Sigmoid colon (tissue), 7 donors: Measurements from ENCODE around the gene METTL22. TPM values are rescaled to one million over a fixed set of nuclear protein-coding genes. Genes with fewer than 3 reads are reported as not detected.

Experiments used
- DNase-seq: peaks from one replicate; pipeline ENCODE4 v3.0.0-alpha.2; 2019
- H3K27ac ChIP-seq, 4 donors: fragments of 200-600 bp; sonication (generic); one replicate each; pipeline ENCODE4 v1.5.1; 2016 to 2019; ENCODE audit warnings: mild to moderate bottlenecking in 1 of 4
- H3K27me3 ChIP-seq, 3 donors: fragments of 200-600 bp; sonication (generic); one replicate each; pipeline ENCODE4 v1.5.1; 2019; ENCODE audit warnings: mild to moderate bottlenecking in 1 of 3
- H3K36me3 ChIP-seq, 4 donors: fragments of 200-600 bp; sonication (generic); one replicate each; pipeline ENCODE4 v1.5.1; 2016 to 2019
- H3K4me1 ChIP-seq, 4 donors: fragments of 200-600 bp; sonication (generic); one replicate each; pipeline ENCODE4 v1.5.1; 2017 to 2019
- H3K4me3 ChIP-seq, 4 donors: fragments of 200-600 bp; sonication (generic); one replicate each; pipeline ENCODE4 v1.5.1; 2017 to 2019; ENCODE audit warnings: mild to moderate bottlenecking in 2 of 4, moderate library complexity in 1 of 4
- H3K9me3 ChIP-seq, 4 donors: fragments of 200-600 bp in 3 of 4; sonication (generic) in 3 of 4; one replicate each; pipeline versions ENCODE4 v1.5.1 to v1.6.1; 2013 to 2019
- EP300 ChIP-seq, 4 donors: sonication (generic); formaldehyde crosslinking; IDR thresholded peaks; one replicate each; pipeline ENCODE4 v1.6.1; 2017; ENCODE audit warnings: antibody characterized with exemption in 4 of 4
- POLR2A ChIP-seq, 2 donors: fragments of 450-650 bp; IDR thresholded peaks; one replicate each; pipeline ENCODE4 v1.6.1; 2016; ENCODE audit warnings: antibody characterized with exemption in 2 of 2, mild to moderate bottlenecking in 2 of 2, moderate library complexity in 2 of 2
- POLR2AphosphoS5 ChIP-seq, 4 donors: sonication (generic); formaldehyde crosslinking; IDR thresholded peaks; one replicate each; pipeline ENCODE4 v1.6.1; 2017; ENCODE audit warnings: antibody characterized with exemption in 4 of 4
- WGBS, 2 donors: extraction: QIAGEN DNeasy Blood & Tissue Kit; methylation state at CpG; one replicate each; pipeline ENCODE4 v1.1.7; 2013; 5-methylcytosine and 5-hydroxymethylcytosine counted together
- intact Hi-C: fragments of 100-400 bp; cut with DNase I; formaldehyde crosslinking; loops from one replicate; pipeline ENCODE4 v1.15.1; 2023
- polyA plus RNA-seq, 3 donors: library from polyadenylated mRNA; stranded (reverse); fragments of 200-250 nt; gene quantifications; one replicate each; pipeline ENCODE4 v1.2.3, GENCODE V29; 2013
- total RNA-seq, 4 donors: library from RNA; depleted of rRNA; stranded (reverse); fragments of >200 nt; gene quantifications; one replicate each; pipeline ENCODE4 v1.1.0, GENCODE V29; 2016
- TF ChIP-seq, protein P1 (sequence below), 4 experiments: fragments of 450-650 bp in 3 of 4; fragments of 200-600 bp in 1 of 4; IDR thresholded peaks; one replicate each; pipeline ENCODE4 v1.5.1; 2016 to 2019; ENCODE audit warnings: antibody characterized with exemption in 4 of 4, mild to moderate bottlenecking in 3 of 4, moderate library complexity in 2 of 4
- donor health status: healthy with polysubstance abuse.
- donor health status: Bipolar disorder and iron deficiency.
- donor health status: healthy.

Gene METTL22
- total and polyA plus RNA-seq, 7 donors, result 8.6 to 55.1 (median 25.3) TPM

GRCh38 chr16:8611886-8612600 lies 9.5 kb upstream of the METTL22 start:
- Histone ChIP-seq H3K27me3 (peaks cover 0 to 17% (median 0%) of the 10 kb centered on the region in 3 donors), H3K4me3 (no peak overlapping the region), H3K36me3 (no peaks in the 10 kb centered on the region), H3K4me1 (no peaks in the 10 kb centered on the region), H3K27ac (no peak overlapping the region), H3K9me3 (no peaks in the 10 kb centered on the region)
- DNase-seq, result no peak
- TF ChIP-seq POLR2A (IDR thresholded peaks at IDR 0.05) (no peak), EP300 (IDR thresholded peaks at IDR 0.05) (no peak), POLR2AphosphoS5 (IDR thresholded peaks at IDR 0.05) (no peak)
- TF ChIP-seq, protein P1, sequence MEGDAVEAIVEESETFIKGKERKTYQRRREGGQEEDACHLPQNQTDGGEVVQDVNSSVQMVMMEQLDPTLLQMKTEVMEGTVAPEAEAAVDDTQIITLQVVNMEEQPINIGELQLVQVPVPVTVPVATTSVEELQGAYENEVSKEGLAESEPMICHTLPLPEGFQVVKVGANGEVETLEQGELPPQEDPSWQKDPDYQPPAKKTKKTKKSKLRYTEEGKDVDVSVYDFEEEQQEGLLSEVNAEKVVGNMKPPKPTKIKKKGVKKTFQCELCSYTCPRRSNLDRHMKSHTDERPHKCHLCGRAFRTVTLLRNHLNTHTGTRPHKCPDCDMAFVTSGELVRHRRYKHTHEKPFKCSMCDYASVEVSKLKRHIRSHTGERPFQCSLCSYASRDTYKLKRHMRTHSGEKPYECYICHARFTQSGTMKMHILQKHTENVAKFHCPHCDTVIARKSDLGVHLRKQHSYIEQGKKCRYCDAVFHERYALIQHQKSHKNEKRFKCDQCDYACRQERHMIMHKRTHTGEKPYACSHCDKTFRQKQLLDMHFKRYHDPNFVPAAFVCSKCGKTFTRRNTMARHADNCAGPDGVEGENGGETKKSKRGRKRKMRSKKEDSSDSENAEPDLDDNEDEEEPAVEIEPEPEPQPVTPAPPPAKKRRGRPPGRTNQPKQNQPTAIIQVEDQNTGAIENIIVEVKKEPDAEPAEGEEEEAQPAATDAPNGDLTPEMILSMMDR (IDR thresholded peaks at IDR 0.05), result no peak
- WGBS, 2 donors, result 94 to 96% methylated on average over 1 of the region's 1 CpG
- intact Hi-C loops, result no loop called here

DNA sequence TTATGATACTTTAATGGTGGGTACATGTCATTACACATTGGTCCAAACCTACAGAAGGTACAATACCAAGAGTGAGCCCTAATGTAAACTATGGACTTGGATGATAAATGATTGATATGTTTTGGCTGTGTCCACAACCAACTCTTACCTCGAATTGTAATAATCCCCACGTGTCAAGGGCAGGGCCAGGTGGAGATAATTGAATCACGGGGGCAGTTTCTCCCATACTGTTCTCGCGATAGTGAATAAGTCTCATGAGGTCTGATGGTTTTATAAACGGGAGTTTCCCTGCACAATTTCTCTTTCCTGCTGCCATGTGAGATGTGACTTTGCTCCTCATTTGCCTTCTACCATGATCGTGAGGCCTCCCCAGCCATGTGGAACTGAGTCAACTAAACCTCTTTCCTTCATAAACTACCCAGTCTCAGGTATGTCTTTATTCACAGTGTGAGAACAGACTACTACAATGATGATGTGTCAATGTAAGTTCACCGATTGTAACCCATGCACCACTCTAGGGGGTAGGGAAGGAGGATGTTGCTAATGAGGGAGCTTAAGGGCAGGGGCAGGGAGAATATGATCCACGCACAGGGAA lies 7.0 kb upstream of the METTL22 start:
- DNase-seq, result no peak
- Histone ChIP-seq H3K36me3 (no peaks in the 10 kb centered on the region), H3K27me3 (peaks cover 0 to 6% (median 0%) of the 10 kb centered on the region in 3 donors), H3K9me3 (no peaks in the 10 kb centered on the region), H3K4me1 (no peaks in the 10 kb centered on the region), H3K4me3 (no peak overlapping the region), H3K27ac (no peak overlapping the region)
- intact Hi-C loops, result no loop called here
- WGBS, 2 donors, result 37 to 66% methylated on average over 9 of the region's 9 CpGs
- no peak for TF ChIP-seq POLR2A (IDR thresholded peaks at IDR 0.05)
- TF ChIP-seq EP300 (IDR thresholded peaks at IDR 0.05), result no peak
- no peak for TF ChIP-seq POLR2AphosphoS5 (IDR thresholded peaks at IDR 0.05)
- TF ChIP-seq, protein P1 (IDR thresholded peaks at IDR 0.05), result no peak

DNA sequence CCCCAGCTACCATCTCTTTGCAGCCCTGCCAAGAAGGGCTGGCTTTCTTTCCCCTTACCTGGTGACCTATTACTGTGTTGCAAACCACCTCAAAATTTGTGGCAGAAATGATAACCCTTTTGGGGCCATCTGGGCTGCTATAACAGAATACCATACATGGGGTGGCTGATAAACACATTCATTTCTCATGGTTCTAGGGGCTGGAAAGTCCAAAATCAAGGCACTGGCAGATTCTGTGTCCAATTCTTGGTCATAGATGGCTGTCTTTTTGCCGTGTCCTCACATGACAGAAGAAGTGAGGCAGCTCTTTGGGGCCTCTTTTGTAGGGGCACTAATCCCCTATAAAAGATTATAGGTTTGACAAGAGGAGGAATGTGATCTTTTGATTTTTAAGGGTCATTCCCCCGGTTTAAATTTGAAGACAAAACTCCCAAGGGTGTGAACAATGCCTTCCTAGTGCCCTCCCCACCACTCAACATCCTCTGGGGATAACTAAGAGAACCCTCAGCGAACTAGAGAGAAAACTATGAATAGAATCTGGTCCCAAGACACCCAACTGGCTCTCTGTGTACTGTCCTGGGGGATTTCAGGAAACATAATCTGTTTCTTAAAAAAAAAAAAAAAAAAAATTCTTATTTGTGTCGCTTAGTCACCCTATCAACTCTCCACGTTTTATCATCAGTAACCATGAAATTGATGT lies 1.7 kb upstream of the METTL22 start:
- Histone ChIP-seq H3K36me3 (no peaks in the 10 kb centered on the region), H3K27ac (no peak overlapping the region), H3K9me3 (no peaks in the 10 kb centered on the region), H3K27me3 (no peaks in the 10 kb centered on the region), H3K4me3 (no peak overlapping the region), H3K4me1 (peaks cover 0 to 20% (median 10%) of the 10 kb centered on the region in 4 donors)
- WGBS, 2 donors, result 63 to 71% methylated on average over 5 of the region's 5 CpGs
- intact Hi-C loops, result loop anchor here (5.0 kb wide), 1 partner anchor 177 kb away; the partner anchor contains the start of genes PMM2 and TMEM186
- TF ChIP-seq, protein P1 (IDR thresholded peaks at IDR 0.05), result no peak
- TF ChIP-seq POLR2A (IDR thresholded peaks at IDR 0.05) (no peak), EP300 (IDR thresholded peaks at IDR 0.05) (no peak), POLR2AphosphoS5 (IDR thresholded peaks at IDR 0.05) (no peak)
- DNase-seq, result no peak

DNA sequence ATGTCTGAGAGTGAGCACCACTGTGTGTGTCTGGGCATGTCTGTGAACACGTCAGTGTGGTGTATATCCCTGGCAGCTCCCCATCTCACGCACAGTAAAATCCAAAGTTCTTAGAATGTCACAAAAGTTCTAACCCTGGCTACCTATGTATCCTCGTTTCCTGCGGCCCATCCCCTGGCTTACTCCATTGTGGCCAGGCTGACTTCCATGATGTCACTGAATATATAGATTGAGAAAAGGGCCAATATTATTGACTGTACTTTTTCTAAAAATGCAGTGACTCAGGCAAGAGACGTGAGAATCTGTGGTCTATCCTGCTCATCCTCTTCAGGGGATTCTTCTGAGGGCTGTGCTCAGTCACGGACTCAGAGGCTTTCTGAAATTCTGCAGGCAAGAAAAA lies 963 bp upstream of the METTL22 start:
- H3K4me1 ChIP-seq, result peaks cover 0 to 20% (median 10%) of the 10 kb centered on the region in 4 donors
- intact Hi-C loops, result loop anchor here (5.0 kb wide), 1 partner anchor 177 kb away; the partner anchor contains the start of genes PMM2 and TMEM186
- no peak for DNase-seq
- H3K36me3 ChIP-seq, result peaks cover 0 to 4% (median 1%) of the 10 kb centered on the region in 4 donors
- H3K27ac ChIP-seq, result no peak overlapping the region
- no peaks in the 10 kb centered on the region for H3K27me3 ChIP-seq
- H3K4me3 ChIP-seq, result no peak overlapping the region
- TF ChIP-seq POLR2AphosphoS5 (IDR thresholded peaks at IDR 0.05) (no peak), EP300 (IDR thresholded peaks at IDR 0.05) (no peak), POLR2A (IDR thresholded peaks at IDR 0.05) (no peak)
- TF ChIP-seq, protein P1 (IDR thresholded peaks at IDR 0.05), result no peak
- no peaks in the 10 kb centered on the region for H3K9me3 ChIP-seq
- WGBS, 2 donors, result 68 to 74% methylated on average over 6 of the region's 6 CpGs
